ENCODE results near the gene NIPSNAP3A.

The NIPSNAP3A gene

DNA sequence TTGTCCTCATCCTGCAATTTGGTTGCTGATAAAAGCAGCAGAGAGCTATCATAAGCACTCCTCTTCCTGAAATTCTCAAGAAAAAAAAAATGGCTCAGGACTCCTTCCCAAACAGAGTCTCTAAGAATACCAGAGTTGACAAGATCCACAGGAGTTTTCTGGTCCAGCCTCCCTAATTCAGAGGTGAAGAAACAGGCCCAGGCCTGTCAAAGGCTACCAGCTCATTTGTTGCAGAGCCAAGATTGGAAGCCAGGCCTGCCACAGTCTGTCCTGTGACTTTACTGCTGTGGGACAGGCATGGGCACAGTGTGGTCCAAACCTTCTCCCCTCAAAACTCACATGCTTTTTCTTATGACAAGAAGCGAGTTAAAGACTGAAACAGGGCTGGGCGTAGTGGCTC is 58.0 kb downstream of the NIPSNAP3A start:
- DNase-seq = no peak

DNA sequence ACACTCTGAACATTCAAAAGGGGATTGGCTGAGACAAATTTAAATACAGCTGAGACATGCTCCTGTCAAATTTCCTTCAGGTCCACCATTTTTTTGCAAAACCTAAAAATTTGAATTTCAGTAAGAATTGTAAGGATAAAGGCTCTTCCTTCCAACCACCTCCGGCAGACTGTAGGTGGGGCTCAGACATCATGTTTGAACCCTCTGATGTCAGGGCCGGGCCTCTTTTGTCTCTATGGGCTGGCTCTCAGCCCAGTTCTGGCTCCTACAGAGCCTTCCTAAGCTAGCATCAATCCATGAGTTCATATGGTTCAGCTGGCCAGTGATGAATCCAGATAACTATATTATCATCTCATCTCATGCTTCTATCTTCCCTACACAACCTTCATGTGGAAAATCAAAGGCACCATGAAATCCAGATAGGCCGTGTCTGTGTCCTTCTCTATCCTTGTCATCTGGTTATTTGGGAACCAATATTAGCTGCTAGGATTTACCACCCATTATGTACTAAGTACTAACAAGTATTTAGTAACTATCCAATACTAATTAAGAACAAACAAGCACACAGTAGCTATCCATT is 60.6 kb downstream of the NIPSNAP3A start:
- peak in 33 of 58 donors; percentile 5 to 67 (median 22) for DNase-seq
